ENCODE results near the gene SERGEF. TPM values are rescaled to one million over a fixed set of nuclear protein-coding genes. Genes with fewer than 3 reads are reported as not detected.

SERGEF gene
- total and polyA plus RNA-seq, 2 experiments from 2014 or later = 18.3 to 23.2 TPM

- TF ChIP-seq EZH2phosphoT487 (IDR thresholded peaks at IDR 0.05; ENCODE audit: insufficient read depth, low read depth) = no peak
- no peak for TF ChIP-seq EZH2 (IDR thresholded peaks at IDR 0.05; ENCODE audit: insufficient read depth, poor library complexity, severe bottlenecking)
- Histone ChIP-seq H3K4me1 (ENCODE audit: insufficient read depth) (no peaks in the 10 kb centered on the region), H3F3A (ENCODE audit: insufficient read depth) (no peaks in the 10 kb centered on the region), H3K9ac (no peak overlapping the region), H3K9me3 (ENCODE audit: low read depth) (no peaks in the 10 kb centered on the region), H3K36me3 (ENCODE audit: low read depth) (no peaks in the 10 kb centered on the region), H3K4me2 (ENCODE audit: unreplicated experiment) (no peak overlapping the region), H3K9me2 (ENCODE audit: insufficient read depth) (no peaks in the 10 kb centered on the region), H3K27me3 (replicated peaks; ENCODE audit: insufficient read depth) (no peaks in the 10 kb centered on the region), H3K79me2 (ENCODE audit: insufficient read depth) (no peaks in the 10 kb centered on the region), H3K4me3 (no peak overlapping the region), H2AFZ (no peak overlapping the region), H4K20me1 (ENCODE audit: insufficient read depth) (no peaks in the 10 kb centered on the region), H3K27ac (no peak overlapping the region)
- in situ Hi-C loops (cut with MboI) = no loop called here
- DNase-seq = no peak
- 28 to 34% methylated on average over 2 of the region's 2 CpGs for WGBS, 2 experiments (ENCODE audit: low coverage in 1 of 2, low lambda C conversion rate in 2 of 2, missing lambda C conversion rate in 2 of 2)
Observed at GRCh38 chr11:17958446-17958845, 54.4 kb downstream of the SERGEF start.

DNA sequence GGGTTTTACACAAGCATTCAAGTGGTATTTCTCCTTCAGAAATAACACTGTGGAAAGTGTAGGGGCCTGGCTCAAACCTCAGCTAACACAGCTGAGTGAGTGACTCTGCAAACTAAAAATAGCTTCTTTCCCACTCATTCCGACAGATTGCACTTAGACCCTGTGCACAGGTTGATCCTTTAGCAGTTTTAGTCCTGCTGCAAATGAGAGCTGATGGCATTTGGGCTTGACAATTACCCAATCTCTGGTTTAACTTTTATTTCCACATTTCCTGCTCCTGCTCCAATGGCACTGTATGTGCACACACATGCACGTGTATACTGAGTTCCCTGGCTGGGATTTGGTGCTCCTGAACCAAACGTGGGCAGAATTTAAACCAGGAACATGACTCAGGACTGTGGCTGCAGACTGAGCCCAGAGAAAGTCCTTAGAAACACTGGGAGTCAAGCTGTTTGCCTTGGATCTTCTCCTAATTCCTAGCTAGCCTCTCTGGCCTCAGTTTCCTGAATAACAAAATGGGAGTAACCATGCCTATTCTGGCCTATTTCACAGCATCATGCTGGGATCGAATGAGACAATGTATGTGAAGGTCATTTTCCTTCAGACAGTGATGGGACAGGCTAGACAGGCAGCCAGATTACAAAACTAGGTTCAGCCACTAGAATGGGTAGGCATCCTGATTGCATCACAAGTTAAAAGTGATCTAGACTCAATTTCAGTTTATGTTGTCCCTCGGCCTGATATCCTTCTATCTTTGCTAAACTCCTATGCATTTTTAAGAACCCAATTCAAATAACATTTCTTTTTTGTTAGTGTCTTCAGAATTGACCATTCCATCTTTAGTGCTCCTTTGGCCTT is 58.2 kb downstream of the SERGEF start:
- Histone ChIP-seq H3K36me3 (ENCODE audit: low read depth) (no peaks in the 10 kb centered on the region), H3K9me2 (ENCODE audit: insufficient read depth) (no peaks in the 10 kb centered on the region), H3K4me3 (no peak overlapping the region), H4K20me1 (ENCODE audit: insufficient read depth) (no peaks in the 10 kb centered on the region), H3K4me1 (ENCODE audit: insufficient read depth) (no peaks in the 10 kb centered on the region), H3K27me3 (replicated peaks; ENCODE audit: insufficient read depth) (no peaks in the 10 kb centered on the region), H3F3A (ENCODE audit: insufficient read depth) (no peaks in the 10 kb centered on the region), H3K4me2 (ENCODE audit: unreplicated experiment) (no peak overlapping the region), H3K79me2 (ENCODE audit: insufficient read depth) (no peaks in the 10 kb centered on the region), H2AFZ (no peak overlapping the region), H3K27ac (no peak overlapping the region), H3K9ac (no peak overlapping the region), H3K9me3 (ENCODE audit: low read depth) (no peaks in the 10 kb centered on the region)
- in situ Hi-C loops (cut with MboI) = no loop called here
- peak; percentile 49 for DNase-seq
- TF ChIP-seq EZH2phosphoT487 (IDR thresholded peaks at IDR 0.05; ENCODE audit: insufficient read depth, low read depth) (no peak), EZH2 (IDR thresholded peaks at IDR 0.05; ENCODE audit: insufficient read depth, poor library complexity, severe bottlenecking) (no peak)
- 58 to 62% methylated on average over 5 of the region's 5 CpGs for WGBS, 2 experiments (ENCODE audit: low coverage in 1 of 2, low lambda C conversion rate in 2 of 2, missing lambda C conversion rate in 2 of 2)

- no peaks in the 10 kb centered on the region for H3K9me2 ChIP-seq (ENCODE audit: insufficient read depth)
- TF ChIP-seq EZH2phosphoT487 (IDR thresholded peaks at IDR 0.05; ENCODE audit: insufficient read depth, low read depth) (no peak), EZH2 (IDR thresholded peaks at IDR 0.05; ENCODE audit: insufficient read depth, poor library complexity, severe bottlenecking) (no peak)
- H3K79me2 ChIP-seq (ENCODE audit: insufficient read depth) = no peaks in the 10 kb centered on the region
- H3K9me3 ChIP-seq (ENCODE audit: low read depth) = no peaks in the 10 kb centered on the region
- H3K27me3 ChIP-seq (replicated peaks; ENCODE audit: insufficient read depth) = no peaks in the 10 kb centered on the region
- H3K4me1 ChIP-seq (ENCODE audit: insufficient read depth) = no peaks in the 10 kb centered on the region
- H3K36me3 ChIP-seq (ENCODE audit: low read depth) = no peaks in the 10 kb centered on the region
- H3K27ac ChIP-seq = no peak overlapping the region
- no peak overlapping the region for H3K4me2 ChIP-seq (ENCODE audit: unreplicated experiment)
- DNase-seq = no peak
- no peaks in the 10 kb centered on the region for H3F3A ChIP-seq (ENCODE audit: insufficient read depth)
- H4K20me1 ChIP-seq (ENCODE audit: insufficient read depth) = no peaks in the 10 kb centered on the region
- H2AFZ ChIP-seq = no peak overlapping the region
- 71 to 77% methylated on average over 4 of the region's 4 CpGs for WGBS, 2 experiments (ENCODE audit: low coverage in 1 of 2, low lambda C conversion rate in 2 of 2, missing lambda C conversion rate in 2 of 2)
- in situ Hi-C loops (cut with MboI) = no loop called here
- H3K4me3 ChIP-seq = no peak overlapping the region
- H3K9ac ChIP-seq = no peak overlapping the region
Observed at GRCh38 chr11:17952487-17952886, 60.4 kb downstream of the SERGEF start.

GRCh38 chr11:17951685-17952388 is 61.0 kb downstream of the SERGEF start:
- H3K27ac ChIP-seq = no peak overlapping the region
- WGBS, 2 experiments (ENCODE audit: low coverage in 1 of 2, low lambda C conversion rate in 2 of 2, missing lambda C conversion rate in 2 of 2) = 65 to 67% methylated on average over 3 of the region's 3 CpGs
- no peaks in the 10 kb centered on the region for H3F3A ChIP-seq (ENCODE audit: insufficient read depth)
- in situ Hi-C loops (cut with MboI) = no loop called here
- H3K9me3 ChIP-seq (ENCODE audit: low read depth) = no peaks in the 10 kb centered on the region
- no peaks in the 10 kb centered on the region for H3K27me3 ChIP-seq (replicated peaks; ENCODE audit: insufficient read depth)
- no peaks in the 10 kb centered on the region for H3K79me2 ChIP-seq (ENCODE audit: insufficient read depth)
- H4K20me1 ChIP-seq (ENCODE audit: insufficient read depth) = no peaks in the 10 kb centered on the region
- no peak overlapping the region for H3K4me2 ChIP-seq (ENCODE audit: unreplicated experiment)
- H3K4me1 ChIP-seq (ENCODE audit: insufficient read depth) = no peaks in the 10 kb centered on the region
- no peaks in the 10 kb centered on the region for H3K36me3 ChIP-seq (ENCODE audit: low read depth)
- no peaks in the 10 kb centered on the region for H3K9me2 ChIP-seq (ENCODE audit: insufficient read depth)
- H3K9ac ChIP-seq = no peak overlapping the region
- H3K4me3 ChIP-seq = no peak overlapping the region
- TF ChIP-seq EZH2 (IDR thresholded peaks at IDR 0.05; ENCODE audit: insufficient read depth, poor library complexity, severe bottlenecking) = no peak
- DNase-seq = no peak
- no peak overlapping the region for H2AFZ ChIP-seq
